Measurements from ENCODE around the gene RIN3. TPM values are rescaled to one million over a fixed set of nuclear protein-coding genes. Genes with fewer than 3 reads are reported as not detected.

Gene RIN3, protein sequence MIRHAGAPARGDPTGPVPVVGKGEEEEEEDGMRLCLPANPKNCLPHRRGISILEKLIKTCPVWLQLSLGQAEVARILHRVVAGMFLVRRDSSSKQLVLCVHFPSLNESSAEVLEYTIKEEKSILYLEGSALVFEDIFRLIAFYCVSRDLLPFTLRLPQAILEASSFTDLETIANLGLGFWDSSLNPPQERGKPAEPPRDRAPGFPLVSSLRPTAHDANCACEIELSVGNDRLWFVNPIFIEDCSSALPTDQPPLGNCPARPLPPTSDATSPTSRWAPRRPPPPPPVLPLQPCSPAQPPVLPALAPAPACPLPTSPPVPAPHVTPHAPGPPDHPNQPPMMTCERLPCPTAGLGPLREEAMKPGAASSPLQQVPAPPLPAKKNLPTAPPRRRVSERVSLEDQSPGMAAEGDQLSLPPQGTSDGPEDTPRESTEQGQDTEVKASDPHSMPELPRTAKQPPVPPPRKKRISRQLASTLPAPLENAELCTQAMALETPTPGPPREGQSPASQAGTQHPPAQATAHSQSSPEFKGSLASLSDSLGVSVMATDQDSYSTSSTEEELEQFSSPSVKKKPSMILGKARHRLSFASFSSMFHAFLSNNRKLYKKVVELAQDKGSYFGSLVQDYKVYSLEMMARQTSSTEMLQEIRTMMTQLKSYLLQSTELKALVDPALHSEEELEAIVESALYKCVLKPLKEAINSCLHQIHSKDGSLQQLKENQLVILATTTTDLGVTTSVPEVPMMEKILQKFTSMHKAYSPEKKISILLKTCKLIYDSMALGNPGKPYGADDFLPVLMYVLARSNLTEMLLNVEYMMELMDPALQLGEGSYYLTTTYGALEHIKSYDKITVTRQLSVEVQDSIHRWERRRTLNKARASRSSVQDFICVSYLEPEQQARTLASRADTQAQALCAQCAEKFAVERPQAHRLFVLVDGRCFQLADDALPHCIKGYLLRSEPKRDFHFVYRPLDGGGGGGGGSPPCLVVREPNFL
- total RNA-seq = 20.8 and 29.5 TPM in 2 replicates
- 5.1 and 5.8 TPM in 2 replicates for polyA plus RNA-seq
- 6.3 and 8.4 TPM in 2 replicates for polyA plus RNA-seq (2011; cell fraction: cytosol; rRNA removed)
- 8.8 and 10.4 TPM in 2 replicates for polyA plus RNA-seq (2011; cell fraction: nucleus; rRNA removed)
- polyA plus RNA-seq (2012) = 11.8 and 12.4 TPM in 2 replicates
- polyA minus RNA-seq = 10.6 and 13.4 TPM in 2 replicates
- not detected for polyA minus RNA-seq (2011; cell fraction: cytosol; rRNA and poly(A)+ RNA removed)
- 15.2 and 18.2 TPM in 2 replicates for polyA minus RNA-seq (2011; cell fraction: nucleus; rRNA and poly(A)+ RNA removed)
- percentile 61 among the genes with signal in this experiment for Bru-seq, nascent RNA
- BruChase-seq, experiment 1, labeled RNA remaining after a 6-hour chase = percentile 61 among the genes with signal in this experiment
- BruChase-seq, experiment 2, labeled RNA remaining after a 2-hour chase = percentile 60 among the genes with signal in this experiment
- long read RNA-seq, partial matches to known transcripts = 29 of 39 reads
- long read RNA-seq, other reads (novel, unspliced or antisense) = 7 of 39 reads

DNA sequence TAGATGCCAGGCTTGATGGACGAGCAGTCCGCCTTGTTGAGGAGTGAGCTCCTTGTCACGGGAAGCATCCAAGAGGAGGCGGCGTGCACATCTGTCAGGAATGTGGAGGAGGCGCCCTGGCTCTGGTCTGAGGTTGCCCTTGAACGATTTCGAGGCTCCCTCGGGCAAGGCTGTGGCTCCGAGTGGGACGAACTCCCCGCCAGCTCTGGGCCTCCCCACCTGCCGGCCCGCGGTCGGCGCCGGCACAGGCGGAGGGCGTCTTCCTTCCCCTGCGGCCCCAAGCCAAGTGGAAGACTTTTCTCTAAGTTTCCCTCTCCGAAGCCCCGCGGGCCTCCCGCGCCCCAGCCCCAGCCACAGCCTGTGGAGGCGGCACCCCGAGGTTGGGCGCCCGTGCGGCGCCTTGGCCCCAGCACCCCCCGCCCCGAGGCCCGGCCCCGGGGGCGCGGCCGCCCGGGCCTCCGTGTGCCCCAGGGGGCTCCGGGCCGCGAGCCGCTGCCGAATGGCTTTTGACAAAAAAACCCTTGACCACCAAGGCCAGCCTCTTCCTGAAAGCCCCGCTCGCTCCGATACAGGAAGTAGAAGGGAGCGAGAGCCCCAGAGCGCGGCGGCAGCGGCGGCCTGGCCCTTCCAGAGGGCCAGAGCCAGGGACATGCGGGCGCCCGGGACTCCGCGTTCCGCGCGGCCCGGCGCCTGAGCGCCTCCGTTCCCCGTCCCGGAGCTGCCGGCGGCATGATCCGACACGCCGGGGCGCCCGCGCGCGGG, at the start of gene RIN3:
Gene RIN3 (plus strand): TSS at position 578 of the 762 bp plus-strand sequence. CDS start 152 bp downstream, at position 730.
- CTCF ChIA-PET = interaction anchor here (1.7 kb wide), 1 partner anchor 10 kb away, joined by 5 read pairs; no protein-coding TSS in a partner anchor
- Histone ChIP-seq H3K27me3 (ENCODE audit: control insufficient read depth in 2 of 2, insufficient read depth in 2 of 2, low read length in 2 of 2) (no peaks in the 10 kb centered on the region), H3K4me3 (replicated peaks in 1 of 3; ENCODE audit: insufficient read depth in 1 of 3, low read depth in 1 of 3, low read length in 3 of 3) (peak within 1 kb of the TSS; percentile 62 to 76 (median 67)), H4K20me1 (replicated peaks; ENCODE audit: control insufficient read depth, extremely low read depth, insufficient read depth, low read length) (no peaks in the 10 kb centered on the region), H2AFZ (ENCODE audit: low read depth, low read length) (peak within 1 kb of the TSS; percentile 78), H3K36me3 (ENCODE audit: control insufficient read depth in 2 of 2, extremely low read depth in 1 of 2, insufficient read depth in 2 of 2, low read length in 2 of 2) (no peaks in the 10 kb centered on the region), H3K9me3 (replicated peaks; ENCODE audit: control insufficient read depth, insufficient read depth, low read length) (no peaks in the 10 kb centered on the region), H3K27ac (ENCODE audit: insufficient read depth, low read depth, low read length) (peak within 1 kb of the TSS; percentile 60), H3K79me2 (ENCODE audit: control insufficient read depth, insufficient read depth, low read length) (peaks cover 4% of the 10 kb centered on the region), H3K9me1 (replicated peaks; ENCODE audit: control insufficient read depth, extremely low read depth, insufficient read depth, low read length) (no peaks in the 10 kb centered on the region), H3K4me1 (ENCODE audit: control insufficient read depth, extremely low read depth, insufficient read depth, low read length) (peaks cover 21% of the 10 kb centered on the region), H3K4me2 (ENCODE audit: insufficient read depth, low read length) (peak within 1 kb of the TSS; percentile 83), H3K9ac (replicated peaks; ENCODE audit: extremely low read depth, insufficient read depth, low read length) (peak within 1 kb of the TSS; percentile 84)
- TF ChIP-seq, protein P1, sequence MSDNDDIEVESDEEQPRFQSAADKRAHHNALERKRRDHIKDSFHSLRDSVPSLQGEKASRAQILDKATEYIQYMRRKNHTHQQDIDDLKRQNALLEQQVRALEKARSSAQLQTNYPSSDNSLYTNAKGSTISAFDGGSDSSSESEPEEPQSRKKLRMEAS (IDR thresholded peaks at IDR 0.05; ENCODE audit: insufficient read depth, insufficient read length) = no peak
- no peak for TF ChIP-seq EZH2 (IDR thresholded peaks at IDR 0.05; ENCODE audit: borderline replicate concordance, low read depth, low read length, severe bottlenecking)
- peak; percentile 65 for TF ChIP-seq POLR2A (IDR thresholded peaks at IDR 0.05; ENCODE audit: low read depth, low read length)
- no peak for TF ChIP-seq FOS (IDR thresholded peaks at IDR 0.05; ENCODE audit: borderline replicate concordance, insufficient read depth, low read length)
- TF ChIP-seq MYC (IDR thresholded peaks at IDR 0.05; ENCODE audit: low read depth, low read length) = no peak
- peak; percentile 50 for TF ChIP-seq POLR2AphosphoS5 (IDR thresholded peaks at IDR 0.05; ENCODE audit: insufficient read depth, low read depth, low read length)
- peak; percentile 48 for DNase-seq (ENCODE audit: low read depth, low spot score)
- intact Hi-C loops (cut with micrococcal nuclease) (no loop called here), dilution Hi-C loops (cut with MboI; ENCODE audit: extremely low pct_ligation_motif_present, low sequenced_read_pairs) (no loop called here)
- no TSS peak for BruUV-seq (replicated peaks)
- FAIRE-seq = peak; percentile 56
- POLR2A ChIA-PET = interaction anchor here (1.2 kb wide), 1 partner anchor 27 kb away, joined by 3 read pairs; no protein-coding TSS in a partner anchor
